ENCODE results near the gene PVALB.

GRCh38 chr22:36798674-36799066, 18.2 kb downstream of the PVALB start:
- TF ChIP-seq CTCF (IDR thresholded peaks at IDR 0.05): no peak
- no peak for TF ChIP-seq POLR2A (IDR thresholded peaks at IDR 0.05)
